ENCODE measurements around the gene RSKR.

Gene RSKR

DNA sequence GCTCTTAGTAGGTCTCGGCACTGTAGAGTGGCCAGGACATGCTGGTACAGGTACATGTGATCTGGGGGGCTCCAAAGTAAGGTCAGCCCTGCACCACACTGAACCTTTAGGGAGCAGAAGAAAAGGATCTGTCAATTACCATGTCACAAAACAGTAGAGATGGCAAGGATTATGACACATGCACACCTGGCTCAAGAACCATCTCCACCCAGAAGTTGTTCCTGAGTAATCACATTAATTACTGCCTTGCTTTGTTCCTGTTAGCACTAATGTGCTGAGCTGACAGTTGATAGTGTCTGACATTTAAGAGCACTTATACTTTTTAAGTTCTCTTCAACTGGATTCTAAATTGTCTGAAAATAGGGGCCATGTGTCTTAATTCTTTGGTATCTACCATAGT is 21.5 kb upstream of the RSKR start:
- no peak overlapping the region for H3K27ac ChIP-seq
- TF ChIP-seq, protein P1, sequence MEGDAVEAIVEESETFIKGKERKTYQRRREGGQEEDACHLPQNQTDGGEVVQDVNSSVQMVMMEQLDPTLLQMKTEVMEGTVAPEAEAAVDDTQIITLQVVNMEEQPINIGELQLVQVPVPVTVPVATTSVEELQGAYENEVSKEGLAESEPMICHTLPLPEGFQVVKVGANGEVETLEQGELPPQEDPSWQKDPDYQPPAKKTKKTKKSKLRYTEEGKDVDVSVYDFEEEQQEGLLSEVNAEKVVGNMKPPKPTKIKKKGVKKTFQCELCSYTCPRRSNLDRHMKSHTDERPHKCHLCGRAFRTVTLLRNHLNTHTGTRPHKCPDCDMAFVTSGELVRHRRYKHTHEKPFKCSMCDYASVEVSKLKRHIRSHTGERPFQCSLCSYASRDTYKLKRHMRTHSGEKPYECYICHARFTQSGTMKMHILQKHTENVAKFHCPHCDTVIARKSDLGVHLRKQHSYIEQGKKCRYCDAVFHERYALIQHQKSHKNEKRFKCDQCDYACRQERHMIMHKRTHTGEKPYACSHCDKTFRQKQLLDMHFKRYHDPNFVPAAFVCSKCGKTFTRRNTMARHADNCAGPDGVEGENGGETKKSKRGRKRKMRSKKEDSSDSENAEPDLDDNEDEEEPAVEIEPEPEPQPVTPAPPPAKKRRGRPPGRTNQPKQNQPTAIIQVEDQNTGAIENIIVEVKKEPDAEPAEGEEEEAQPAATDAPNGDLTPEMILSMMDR (conservative IDR thresholded peaks at IDR 0.05): no peak

DNA sequence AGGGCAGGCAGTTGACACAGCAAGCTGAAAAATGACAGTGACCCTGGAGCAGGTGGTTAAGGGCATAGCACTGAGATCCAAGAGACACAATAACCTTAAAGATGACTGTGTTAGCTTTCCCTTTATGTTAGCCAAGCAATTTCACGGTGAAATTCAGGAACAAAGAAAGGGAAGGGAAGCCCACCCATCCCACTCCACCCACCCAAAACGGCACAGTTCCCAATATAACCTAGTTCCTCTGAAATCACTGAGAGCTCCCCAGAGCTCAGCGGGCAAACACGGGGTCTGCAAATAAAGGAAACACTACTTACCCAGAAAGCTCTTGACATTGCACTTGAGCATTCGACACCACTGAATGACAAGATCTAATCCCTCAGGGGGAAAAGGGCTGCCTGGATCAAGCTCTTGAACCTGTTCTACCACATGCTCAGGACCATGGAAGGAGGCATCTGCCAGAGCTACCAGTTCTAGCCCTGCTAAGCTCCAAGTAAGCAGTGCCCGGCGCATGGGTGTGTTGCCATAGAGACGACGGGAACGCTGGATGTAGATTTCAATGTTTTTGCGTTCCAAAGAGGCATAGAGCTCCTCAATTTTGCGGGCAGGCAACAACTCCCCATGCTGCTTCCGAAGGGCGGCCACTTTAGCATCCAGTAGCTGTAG is 20.4 kb upstream of the RSKR start:
- TF ChIP-seq, protein P1 (conservative IDR thresholded peaks at IDR 0.05): no peak
- H3K27ac ChIP-seq: no peak overlapping the region

DNA sequence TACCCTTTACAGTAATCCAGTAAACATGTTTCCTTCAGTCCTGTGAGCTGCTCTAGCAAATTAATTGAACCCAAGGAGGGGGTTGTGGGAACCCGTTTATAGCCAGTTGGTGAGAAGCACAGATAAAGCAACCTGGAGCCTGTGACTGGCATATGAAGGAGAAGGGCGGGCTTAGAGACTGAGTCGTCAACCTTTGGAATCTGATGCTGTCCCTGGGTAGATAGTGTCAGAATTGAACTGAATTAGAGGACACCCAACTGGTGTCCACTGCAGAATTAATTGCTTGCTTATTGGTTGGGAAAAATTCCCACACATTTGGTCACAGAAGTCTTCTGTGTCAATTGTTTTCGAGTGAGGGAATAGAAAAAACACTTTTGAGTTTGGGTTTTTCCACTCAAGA is 12.8 kb upstream of the RSKR start:
- no peak overlapping the region for H3K27ac ChIP-seq
- TF ChIP-seq, protein P1 (conservative IDR thresholded peaks at IDR 0.05): no peak

DNA sequence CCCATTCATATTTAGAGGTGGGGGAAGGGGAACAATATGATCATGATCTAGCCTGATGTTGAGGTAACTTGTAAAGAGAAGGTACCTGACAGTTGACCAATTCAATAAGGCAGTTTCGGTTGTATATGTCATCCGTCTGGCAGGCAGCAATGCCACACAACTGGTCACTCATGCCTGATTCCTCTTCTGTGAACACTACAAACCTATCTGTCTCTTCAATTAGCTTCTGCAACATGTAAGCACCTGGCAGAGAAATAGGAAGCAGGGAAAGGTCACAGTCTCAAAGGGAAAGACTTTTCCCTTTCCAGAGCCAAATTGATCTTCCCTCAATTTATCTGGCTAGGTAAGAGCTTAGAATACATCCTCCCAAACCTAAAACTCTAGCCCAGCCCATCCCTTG is 10.2 kb upstream of the RSKR start:
- TF ChIP-seq, protein P1 (conservative IDR thresholded peaks at IDR 0.05): no peak
- H3K27ac ChIP-seq: no peak overlapping the region

DNA sequence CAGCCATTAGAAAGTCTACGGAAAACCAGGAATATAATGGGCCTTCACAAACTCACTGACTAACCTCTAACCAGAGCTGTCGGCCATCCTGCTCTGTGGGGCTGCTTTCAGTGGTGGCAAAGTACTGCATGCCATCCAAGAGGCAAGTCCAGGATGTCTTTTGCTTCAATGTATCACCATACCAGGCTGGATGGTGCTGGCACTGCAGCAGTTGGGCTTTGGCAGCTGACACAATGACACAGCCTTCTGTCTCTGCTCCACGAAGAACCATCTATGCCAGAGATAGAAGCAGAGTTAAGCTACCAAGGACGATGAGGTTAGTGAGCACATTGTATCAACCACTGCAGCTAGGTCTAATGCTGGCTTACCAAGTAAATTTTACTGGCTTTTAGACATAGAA is 9.7 kb upstream of the RSKR start:
- no peak overlapping the region for H3K27ac ChIP-seq
- TF ChIP-seq, protein P1 (conservative IDR thresholded peaks at IDR 0.05): no peak

DNA sequence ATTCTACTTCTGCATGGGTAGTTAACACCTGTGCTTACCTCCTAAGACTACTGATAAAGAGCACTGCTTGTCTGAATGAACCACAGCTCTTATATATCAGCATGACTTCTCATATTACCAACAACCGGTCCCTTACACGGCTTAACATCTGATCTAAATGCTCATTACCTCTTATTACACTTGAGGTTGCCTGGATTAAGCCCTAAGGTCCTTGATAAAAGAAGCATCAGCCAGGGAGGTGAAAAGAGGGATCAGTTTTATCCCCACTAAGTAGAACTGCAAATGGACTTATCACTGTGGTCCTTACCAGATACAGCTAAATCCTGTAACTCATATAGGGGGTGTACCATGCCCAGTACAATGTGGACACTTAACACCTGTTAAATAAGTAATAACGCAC is 8.2 kb upstream of the RSKR start:
- no peak overlapping the region for H3K27ac ChIP-seq
- TF ChIP-seq, protein P1 (conservative IDR thresholded peaks at IDR 0.05): no peak

DNA sequence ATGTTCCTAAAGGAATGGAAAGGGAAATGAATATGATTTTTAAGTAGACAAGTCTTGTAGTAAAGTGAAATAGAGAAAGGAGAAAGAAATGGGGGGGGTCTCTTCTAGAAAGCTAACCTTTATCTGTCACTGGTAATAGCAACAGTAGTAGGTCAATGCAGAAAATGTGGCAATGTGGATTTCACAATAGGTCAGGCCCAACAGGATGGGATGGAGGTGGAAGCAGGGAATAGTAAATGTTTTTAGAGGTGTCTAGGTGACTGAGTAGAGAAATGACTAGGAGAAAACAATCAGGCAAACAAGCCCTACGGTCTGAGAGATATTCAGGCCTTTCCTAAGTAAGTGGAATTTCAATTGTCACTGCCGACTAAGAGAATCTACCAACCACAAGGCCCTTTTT is 6.0 kb upstream of the RSKR start:
- TF ChIP-seq, protein P1 (conservative IDR thresholded peaks at IDR 0.05): no peak

More for the DNA sequence above, 6.0 kb upstream of the RSKR start:
- H3K27ac ChIP-seq: no peak overlapping the region

All from VCaP (cell line).